Smooth muscle cell of the brain vasculature (primary cell): ENCODE data around the gene ARHGEF4.
A peak's percentile ranks its signal among the peaks of the same experiment; 100 is the strongest.

Experiments
- DNase-seq: peaks from one replicate; pipeline ENCODE4 v3.0.0-alpha.2; 2012; ENCODE audit warnings: low read depth, low spot score

ARHGEF4 gene

GRCh38 chr2:130836501-130837174 is at the start of gene ARHGEF4:
Gene ARHGEF4 (plus strand): TSS chr2:130836914. CDS start chr2:130836954, 40 bp downstream.
- no peak for DNase-seq

- no peak for DNase-seq
Measured at GRCh38 chr2:130787841-130788240, 48.9 kb upstream of the ARHGEF4 start.

GRCh38 chr2:130790312-130790711 is 46.4 kb upstream of the ARHGEF4 start:
- no peak for DNase-seq

- DNase-seq: no peak
Measured at GRCh38 chr2:130790804-130791616, 45.7 kb upstream of the ARHGEF4 start.

GRCh38 chr2:130791617-130791939 is 45.1 kb upstream of the ARHGEF4 start:
- no peak for DNase-seq

GRCh38 chr2:130795431-130795830 is 41.3 kb upstream of the ARHGEF4 start:
- DNase-seq: no peak

- DNase-seq: no peak
Measured at GRCh38 chr2:130796290-130796689, 40.4 kb upstream of the ARHGEF4 start.

GRCh38 chr2:130797493-130798435 is 39.0 kb upstream of the ARHGEF4 start:
- DNase-seq: peak; percentile 53

GRCh38 chr2:130798472-130799218 is 38.1 kb upstream of the ARHGEF4 start:
- DNase-seq: no peak

- DNase-seq: no peak
Measured at GRCh38 chr2:130799295-130799694, 37.4 kb upstream of the ARHGEF4 start.

GRCh38 chr2:130805613-130806012 is 31.1 kb upstream of the ARHGEF4 start:
- no peak for DNase-seq

GRCh38 chr2:130806370-130806769 is 30.3 kb upstream of the ARHGEF4 start:
- DNase-seq: no peak

- no peak for DNase-seq
Measured at GRCh38 chr2:130807659-130808385, 28.9 kb upstream of the ARHGEF4 start.

- no peak for DNase-seq
Measured at GRCh38 chr2:130808482-130809268, 28.0 kb upstream of the ARHGEF4 start.

- DNase-seq: no peak
Measured at GRCh38 chr2:130810490-130810889, 26.2 kb upstream of the ARHGEF4 start.

- DNase-seq: no peak
Measured at GRCh38 chr2:130813722-130814121, 23.0 kb upstream of the ARHGEF4 start.

- no peak for DNase-seq
Measured at GRCh38 chr2:130814931-130815680, 21.6 kb upstream of the ARHGEF4 start.

GRCh38 chr2:130818809-130819208 is 17.9 kb upstream of the ARHGEF4 start:
- no peak for DNase-seq

GRCh38 chr2:130819226-130819607 is 17.5 kb upstream of the ARHGEF4 start:
- DNase-seq: no peak
